NCI-H748 (cell line): ENCODE measurements around the gene CGB1.

Source experiments
- DNase-seq: peaks from one replicate; lab custom pipeline; 2025; ENCODE audit not compliant: unreplicated experiment; lab: John Stamatoyannopoulos, UW

Gene CGB1

GRCh38 chr19:49022116-49022515 lies 14.6 kb downstream of the CGB1 start:
- no peak for DNase-seq

GRCh38 chr19:49020931-49021895 lies 15.5 kb downstream of the CGB1 start:
- no peak for DNase-seq

- DNase-seq, result peak; percentile 39
Measured at GRCh38 chr19:49020342-49020741, 16.4 kb downstream of the CGB1 start.

- DNase-seq, result peak; percentile 85
Measured at GRCh38 chr19:49019242-49019932, 17.3 kb downstream of the CGB1 start.

GRCh38 chr19:49018388-49019241 lies 18.1 kb downstream of the CGB1 start:
- DNase-seq, result peak; percentile 31

- peak; percentile 75 for DNase-seq
Measured at GRCh38 chr19:49017666-49018351, 18.9 kb downstream of the CGB1 start.

- DNase-seq, result no peak
Measured at GRCh38 chr19:49017041-49017665, 19.5 kb downstream of the CGB1 start, which contains the start of gene LHB. Gene LHB, minus strand, starts transcription at chr19:49017091. Its CDS starts 10 bp downstream, at chr19:49017081.

- DNase-seq, result no peak
Measured at GRCh38 chr19:49016067-49016839, 20.4 kb downstream of the CGB1 start.

GRCh38 chr19:49014870-49015255 lies 21.8 kb downstream of the CGB1 start:
- no peak for DNase-seq

- no peak for DNase-seq
Measured at GRCh38 chr19:49014123-49014869, 22.4 kb downstream of the CGB1 start.

GRCh38 chr19:49011194-49011593 lies 25.5 kb downstream of the CGB1 start:
- DNase-seq, result no peak

GRCh38 chr19:49010453-49010852 lies 26.2 kb downstream of the CGB1 start:
- DNase-seq, result no peak

GRCh38 chr19:49009828-49010227 lies 26.9 kb downstream of the CGB1 start:
- DNase-seq, result no peak

GRCh38 chr19:49006905-49007304 lies 29.8 kb downstream of the CGB1 start:
- DNase-seq, result no peak

- no peak for DNase-seq
Measured at GRCh38 chr19:49004964-49005614, 31.6 kb downstream of the CGB1 start.

- no peak for DNase-seq
Measured at GRCh38 chr19:49004133-49004532, 32.6 kb downstream of the CGB1 start.

GRCh38 chr19:48999481-49000325 lies 37.0 kb downstream of the CGB1 start:
- DNase-seq, result peak; percentile 45
